Hepatocyte (in vitro differentiated cells): Measurements from ENCODE around the gene DPEP1. TPM values are rescaled to one million over a fixed set of nuclear protein-coding genes. Genes with fewer than 3 reads are reported as not detected.
A peak's percentile ranks its signal among the peaks of the same experiment; 100 is the strongest.

Experiments used
- DNase-seq: peaks from one replicate; pipeline ENCODE4 v3.0.0-alpha.2; 2016; ENCODE audit warnings: low spot score
- H2AFZ ChIP-seq: fragments of 200-600 bp; sonication (generic); 2 replicates; pipeline ENCODE4 v1.6.0; 2016; ENCODE audit warnings: antibody characterized with exemption, mild to moderate bottlenecking
- H3K27ac ChIP-seq: fragments of 200-600 bp; sonication (generic); 2 replicates; pipeline ENCODE4 v1.5.1; 2016; ENCODE audit warnings: mild to moderate bottlenecking
- H3K27me3 ChIP-seq: fragments of 200-600 bp; sonication (generic); 2 replicates; pipeline ENCODE4 v1.6.1; 2016
- H3K36me3 ChIP-seq: fragments of 200-600 bp; sonication (generic); replicated peaks from 2 replicates; pipeline ENCODE4 v1.5.1; 2016; ENCODE audit warnings: low read depth; ENCODE audit not compliant: insufficient read depth
- H3K4me1 ChIP-seq: fragments of 200-600 bp; sonication (generic); 2 replicates; pipeline ENCODE4 v1.5.1; 2016; ENCODE audit warnings: mild to moderate bottlenecking, moderate library complexity; ENCODE audit not compliant: insufficient read depth
- H3K4me2 ChIP-seq: fragments of 200-600 bp; sonication (generic); 2 replicates; pipeline ENCODE4 v1.6.0; 2016
- H3K4me3 ChIP-seq: fragments of 200-600 bp; sonication (generic); 2 replicates; pipeline ENCODE4 v1.5.1; 2016; ENCODE audit warnings: mild to moderate bottlenecking
- H3K79me2 ChIP-seq: fragments of 200-600 bp; sonication (generic); 2 replicates; pipeline ENCODE4 v1.6.0; 2017; ENCODE audit warnings: mild to moderate bottlenecking
- H3K9me2 ChIP-seq: fragments of 200-600 bp; sonication (generic); replicated peaks from 2 replicates; pipeline ENCODE4 v1.6.0; 2017; ENCODE audit warnings: mild to moderate bottlenecking; ENCODE audit not compliant: insufficient read depth
- H3K9me3 ChIP-seq: fragments of 200-600 bp; sonication (generic); 2 replicates; pipeline ENCODE4 v1.5.1; 2016; ENCODE audit warnings: low read depth, mild to moderate bottlenecking
- H4K20me1 ChIP-seq: fragments of 200-600 bp; sonication (generic); 2 replicates; pipeline ENCODE4 v1.6.0; 2016; ENCODE audit warnings: mild to moderate bottlenecking; ENCODE audit not compliant: insufficient read depth, poor library complexity, severe bottlenecking
- EZH2 ChIP-seq: fragments of 200-600 bp; sonication (generic); IDR thresholded peaks from 2 replicates; pipeline ENCODE4 v1.6.1; 2016; ENCODE audit warnings: antibody characterized with exemption, mild to moderate bottlenecking, borderline replicate concordance
- EZH2phosphoT487 ChIP-seq: fragments of 200-600 bp; sonication (generic); IDR thresholded peaks from one replicate; pipeline ENCODE4 v1.6.1; 2018; ENCODE audit warnings: antibody characterized with exemption, mild to moderate bottlenecking, low read depth, moderate library complexity; ENCODE audit not compliant: unreplicated experiment, severe bottlenecking
- WGBS: methylation state at CpG from one replicate; pipeline ENCODE4 v1.1.6; 2016; ENCODE audit warnings: low lambda C conversion rate; ENCODE audit errors: missing lambda C conversion rate; 5-methylcytosine and 5-hydroxymethylcytosine counted together
- polyA plus RNA-seq: library from polyadenylated mRNA; unstranded; fragments of >200 nt; fragmentation: Nextera tagmentation; extraction: Ambion mirVana; gene quantifications from 2 replicates; pipeline ENCODE4 v1.2.1, GENCODE V29; 2016
- total RNA-seq: library from RNA; depleted of rRNA; stranded (reverse); fragments of >200 nt; gene quantifications from 2 replicates; pipeline ENCODE4 v1.2.3, GENCODE V29; 2014
- TF ChIP-seq, protein P1 (sequence below): fragments of 200-600 bp; sonication (generic); IDR thresholded peaks from 2 replicates; pipeline ENCODE4 v1.5.1; 2016; ENCODE audit warnings: antibody characterized with exemption, mild to moderate bottlenecking; ENCODE audit not compliant: poor library complexity

The DPEP1 gene
- total and polyA plus RNA-seq, 2 experiments from 2014 or later, result 48.3 to 106 TPM

DNA sequence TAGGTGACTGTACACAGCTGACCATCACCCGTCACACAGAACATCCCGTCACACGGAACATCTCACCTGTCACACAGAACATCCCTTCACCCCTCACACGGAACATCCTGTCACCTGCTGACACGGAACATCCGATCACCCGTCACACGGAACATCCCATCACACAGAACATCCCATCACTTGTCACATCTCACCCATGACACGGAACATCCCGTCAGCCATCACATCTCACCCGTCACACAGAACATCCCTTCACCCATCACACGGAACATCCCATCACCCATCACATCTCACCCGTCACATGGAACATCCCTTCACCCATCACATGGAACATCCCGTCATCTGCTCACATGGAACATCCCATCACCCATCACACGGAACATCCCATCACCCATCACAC, 34.1 kb upstream of the DPEP1 start:
- peaks cover 18% of the 10 kb centered on the region for H3K27me3 ChIP-seq
- H3K4me2 ChIP-seq, result no peak overlapping the region
- DNase-seq, result no peak
- TF ChIP-seq, protein P1, sequence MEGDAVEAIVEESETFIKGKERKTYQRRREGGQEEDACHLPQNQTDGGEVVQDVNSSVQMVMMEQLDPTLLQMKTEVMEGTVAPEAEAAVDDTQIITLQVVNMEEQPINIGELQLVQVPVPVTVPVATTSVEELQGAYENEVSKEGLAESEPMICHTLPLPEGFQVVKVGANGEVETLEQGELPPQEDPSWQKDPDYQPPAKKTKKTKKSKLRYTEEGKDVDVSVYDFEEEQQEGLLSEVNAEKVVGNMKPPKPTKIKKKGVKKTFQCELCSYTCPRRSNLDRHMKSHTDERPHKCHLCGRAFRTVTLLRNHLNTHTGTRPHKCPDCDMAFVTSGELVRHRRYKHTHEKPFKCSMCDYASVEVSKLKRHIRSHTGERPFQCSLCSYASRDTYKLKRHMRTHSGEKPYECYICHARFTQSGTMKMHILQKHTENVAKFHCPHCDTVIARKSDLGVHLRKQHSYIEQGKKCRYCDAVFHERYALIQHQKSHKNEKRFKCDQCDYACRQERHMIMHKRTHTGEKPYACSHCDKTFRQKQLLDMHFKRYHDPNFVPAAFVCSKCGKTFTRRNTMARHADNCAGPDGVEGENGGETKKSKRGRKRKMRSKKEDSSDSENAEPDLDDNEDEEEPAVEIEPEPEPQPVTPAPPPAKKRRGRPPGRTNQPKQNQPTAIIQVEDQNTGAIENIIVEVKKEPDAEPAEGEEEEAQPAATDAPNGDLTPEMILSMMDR, result no peak
- no peak for TF ChIP-seq EZH2
- TF ChIP-seq EZH2phosphoT487, result no peak
- no peaks in the 10 kb centered on the region for H3K79me2 ChIP-seq
- no peaks in the 10 kb centered on the region for H3K36me3 ChIP-seq
- H3K9me2 ChIP-seq, result no peaks in the 10 kb centered on the region
- H3K9me3 ChIP-seq, result no peaks in the 10 kb centered on the region
- H4K20me1 ChIP-seq, result no peaks in the 10 kb centered on the region
- H2AFZ ChIP-seq, result no peak overlapping the region
- H3K4me1 ChIP-seq, result peaks cover 12% of the 10 kb centered on the region
- H3K27ac ChIP-seq, result no peak overlapping the region
- WGBS, result 97% methylated on average over 12 of the region's 15 CpGs
- H3K4me3 ChIP-seq, result no peak overlapping the region

DNA sequence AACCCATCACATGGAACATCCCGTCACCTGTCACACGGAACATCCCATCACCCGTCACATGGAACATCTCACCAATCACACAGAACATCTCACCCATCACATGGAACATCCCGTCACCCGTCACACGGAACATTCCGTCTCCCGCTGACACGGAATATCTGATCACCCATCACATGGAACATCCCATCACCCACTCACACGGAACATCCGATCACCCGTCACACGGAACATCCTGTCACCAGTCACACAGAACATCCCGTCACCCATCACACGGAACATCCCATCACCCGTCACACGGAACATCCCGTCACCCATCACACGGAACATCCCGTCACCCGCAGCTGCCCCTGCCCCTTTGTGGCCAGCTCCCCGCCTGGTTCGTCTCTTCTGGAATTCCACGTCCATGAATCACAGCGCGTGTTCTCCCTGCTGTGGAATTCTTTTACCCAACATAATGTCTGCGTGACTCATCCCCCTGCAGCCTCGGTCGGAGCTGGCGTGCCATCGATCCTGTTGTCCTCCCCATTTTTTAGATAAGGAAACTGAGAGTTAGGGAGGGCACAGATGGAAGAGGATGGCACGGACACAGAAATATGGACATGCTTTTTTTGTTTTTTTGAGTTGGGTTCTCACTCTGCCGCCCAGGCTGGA, 32.3 kb upstream of the DPEP1 start:
- no peaks in the 10 kb centered on the region for H3K9me2 ChIP-seq
- no peak overlapping the region for H3K4me3 ChIP-seq
- H3K9me3 ChIP-seq, result no peaks in the 10 kb centered on the region
- WGBS, result 77% methylated on average over 33 of the region's 33 CpGs
- H2AFZ ChIP-seq, result no peak overlapping the region
- DNase-seq, result peak; percentile 76
- H3K4me1 ChIP-seq, result no peaks in the 10 kb centered on the region
- no peaks in the 10 kb centered on the region for H4K20me1 ChIP-seq
- peak overlapping the region; percentile 70 for H3K27ac ChIP-seq
- TF ChIP-seq EZH2phosphoT487 (no peak), EZH2 (no peak)
- TF ChIP-seq, protein P1, result no peak
- peaks cover 4% of the 10 kb centered on the region for H3K27me3 ChIP-seq
- H3K4me2 ChIP-seq, result no peak overlapping the region
- H3K79me2 ChIP-seq, result no peaks in the 10 kb centered on the region
- no peaks in the 10 kb centered on the region for H3K36me3 ChIP-seq

DNA sequence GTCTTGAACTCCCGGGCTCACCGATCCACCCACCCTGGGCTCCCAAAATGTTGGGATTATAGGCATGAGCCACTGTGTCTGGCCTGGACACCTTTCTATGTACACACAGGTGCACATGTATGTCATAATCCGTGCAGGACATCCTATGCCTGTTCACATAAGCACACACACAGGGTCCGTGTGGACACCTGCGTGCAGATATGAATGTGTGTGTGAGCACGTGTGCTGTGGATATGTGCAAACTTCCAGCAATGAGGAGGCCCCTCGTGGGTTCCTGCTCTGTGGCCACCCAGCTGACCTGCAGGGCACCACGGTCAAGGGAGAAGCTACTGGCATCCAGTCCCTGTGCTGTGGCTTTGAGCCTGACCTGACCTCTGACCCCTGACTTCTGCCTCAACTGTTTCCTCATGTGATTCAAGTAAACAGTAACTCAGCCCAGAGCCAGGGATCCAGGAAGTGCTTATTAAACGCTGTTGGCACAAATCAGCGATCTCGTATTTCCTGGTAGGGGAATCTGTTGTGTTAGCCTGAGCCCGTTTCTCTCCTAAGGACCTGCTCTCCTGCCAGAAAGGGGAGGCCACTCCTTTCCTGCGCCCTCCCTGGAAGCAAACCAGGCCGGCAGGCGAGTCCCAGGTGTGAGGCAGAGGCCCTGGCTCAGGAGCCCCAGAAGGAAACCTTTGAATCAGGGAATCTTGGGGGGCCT, 31.4 kb upstream of the DPEP1 start:
- Histone ChIP-seq H4K20me1 (no peaks in the 10 kb centered on the region), H3K4me2 (no peak overlapping the region), H2AFZ (no peak overlapping the region), H3K9me2 (no peaks in the 10 kb centered on the region), H3K27me3 (no peaks in the 10 kb centered on the region), H3K9me3 (no peaks in the 10 kb centered on the region), H3K27ac (peak overlapping the region; percentile 70), H3K79me2 (no peaks in the 10 kb centered on the region), H3K36me3 (no peaks in the 10 kb centered on the region), H3K4me3 (no peak overlapping the region), H3K4me1 (no peaks in the 10 kb centered on the region)
- DNase-seq, result peak; percentile 40
- WGBS, result 74% methylated on average over 15 of the region's 15 CpGs
- TF ChIP-seq EZH2phosphoT487 (no peak), EZH2 (no peak)
- TF ChIP-seq, protein P1, result no peak
